SK-N-SH (cell line): ENCODE results near the gene ANP32A. TPM values are rescaled to one million over a fixed set of nuclear protein-coding genes. Genes with fewer than 3 reads are reported as not detected.
A peak's percentile ranks its signal among the peaks of the same experiment; 100 is the strongest.

Experiments used
- CTCF ChIA-PET: fragments of 300-600, 350-600 bp; formaldehyde crosslinking; extraction: SDS; loops from one replicate; lab custom pipeline; 2021; lab: Yijun Ruan, JAX
- POLR2A ChIA-PET: fragments of 350-600 bp; sonication (Branson Sonifier 250); formaldehyde crosslinking; extraction: SDS; loops from one replicate; lab custom pipeline; 2020; ENCODE audit warnings: antibody characterized with exemption, inconsistent platforms; lab: Yijun Ruan, JAX
- DNase-seq: peaks from one replicate; pipeline ENCODE4 v3.0.0; 2012
- H2AFZ ChIP-seq: fragments of 200-600 bp; sonication (generic); 2 replicates; pipeline ENCODE4 v1.8.1; 2016; ENCODE audit warnings: antibody characterized with exemption, mild to moderate bottlenecking, low read depth
- H3F3A ChIP-seq: fragments of 200-600 bp; sonication (generic); replicated peaks from 2 replicates; pipeline ENCODE3; 2016; ENCODE audit warnings: antibody characterized with exemption, mild to moderate bottlenecking; ENCODE audit not compliant: insufficient read depth
- H3K27ac ChIP-seq, 2 experiments: fragments of 200-500 bp in 1 of 2; fragments of 200-600 bp in 1 of 2; sonication (Bioruptor generic) in 1 of 2; sonication (generic), shearing (Covaris generic) in 1 of 2; 2 replicates each; pipeline versions ENCODE4 v1.5.1 to v1.6.1; 2014 to 2016; ENCODE audit warnings: low read depth in 2 of 2, inconsistent platforms in 1 of 2, low read length in 1 of 2, mild to moderate bottlenecking in 1 of 2, mixed read lengths in 1 of 2
- H3K27me3 ChIP-seq: fragments of 200-600 bp; sonication (generic), shearing (Covaris generic); 2 replicates; pipeline ENCODE4 v1.6.1; 2016; ENCODE audit warnings: mixed run types; ENCODE audit not compliant: insufficient read depth
- H3K36me3 ChIP-seq, 2 experiments: fragments of 200-500 bp in 1 of 2; fragments of 200-600 bp in 1 of 2; sonication (Bioruptor generic) in 1 of 2; sonication (generic) in 1 of 2; replicated peaks in 1 of 2; 2 replicates each; pipeline versions ENCODE3 to v1.5.1; 2014 to 2016; ENCODE audit warnings: low read length in 1 of 2, mild to moderate bottlenecking in 1 of 2; ENCODE audit not compliant: insufficient read depth in 2 of 2, control insufficient read depth in 1 of 2
- H3K4me1 ChIP-seq, 2 experiments: fragments of 200-500 bp in 1 of 2; fragments of 200-600 bp in 1 of 2; sonication (Bioruptor generic) in 1 of 2; sonication (generic), shearing (Covaris generic) in 1 of 2; 2 replicates each; pipeline versions ENCODE4 v1.5.1 to v1.6.1; 2014 to 2016; ENCODE audit warnings: low read depth in 1 of 2, low read length in 1 of 2, mixed run types in 1 of 2; ENCODE audit not compliant: insufficient read depth in 2 of 2, control insufficient read depth in 1 of 2
- H3K4me2 ChIP-seq: fragments of 200-600 bp; sonication (generic), shearing (Covaris generic); 2 replicates; pipeline ENCODE4 v1.6.1; 2017; ENCODE audit warnings: mixed run types
- H3K4me3 ChIP-seq, 2 experiments: fragments of 200-500 bp in 1 of 2; fragments of 200-600 bp in 1 of 2; sonication (Bioruptor generic) in 1 of 2; sonication (generic), shearing (Covaris generic) in 1 of 2; 2 replicates each; pipeline versions ENCODE4 v1.5.1 to v1.8.1; 2014 to 2016; ENCODE audit warnings: low read depth in 2 of 2, inconsistent platforms in 1 of 2, low read length in 1 of 2, mild to moderate bottlenecking in 1 of 2, mixed read lengths in 1 of 2, moderate library complexity in 1 of 2
- H3K79me2 ChIP-seq: fragments of 200-600 bp; sonication (generic); 2 replicates; pipeline ENCODE4 v1.8.1; 2017; ENCODE audit warnings: mild to moderate bottlenecking; ENCODE audit not compliant: insufficient read depth
- H3K9ac ChIP-seq: fragments of 200-600 bp; sonication (generic); 2 replicates; pipeline ENCODE4 v1.6.1; 2017; ENCODE audit warnings: mixed run types
- H3K9me2 ChIP-seq: fragments of 200-600 bp; sonication (generic); 2 replicates; pipeline ENCODE4 v1.6.1; 2017; ENCODE audit warnings: mixed run types
- H3K9me3 ChIP-seq: fragments of 200-600 bp; sonication (generic); 2 replicates; pipeline ENCODE4 v1.6.1; 2017; ENCODE audit warnings: mixed run types, mild to moderate bottlenecking, moderate library complexity
- H4K20me1 ChIP-seq: fragments of 200-600 bp; sonication (generic); 2 replicates; pipeline ENCODE4 v1.6.1; 2017; ENCODE audit warnings: mild to moderate bottlenecking, mixed run types; ENCODE audit not compliant: insufficient read depth
- CHD2 ChIP-seq: fragments of 150-350 bp; IDR thresholded peaks from 2 replicates; pipeline ENCODE4 v1.6.1; 2018; ENCODE audit warnings: low read length; ENCODE audit not compliant: partially characterized antibody
- EP300 ChIP-seq, 2 experiments: IDR thresholded peaks; 2 replicates each; pipeline versions ENCODE4 v1.4.0 to v1.6.1; 2012; ENCODE audit warnings: borderline replicate concordance in 1 of 2, low read depth in 1 of 2, low read length in 1 of 2
- EZH2phosphoT487 ChIP-seq: fragments of 200-600 bp; sonication (generic); IDR thresholded peaks from 2 replicates; pipeline ENCODE4 v1.6.1; 2017; ENCODE audit warnings: low read depth, mixed run types, mild to moderate bottlenecking, antibody characterized with exemption, moderate library complexity, borderline replicate concordance
- FOSL2 ChIP-seq: IDR thresholded peaks from 2 replicates; pipeline ENCODE4 v1.4.0; 2012; ENCODE audit warnings: low read depth, mild to moderate bottlenecking, moderate library complexity, borderline replicate concordance
- FOXJ3 ChIP-seq: sonication (generic); formaldehyde crosslinking; IDR thresholded peaks from 2 replicates; pipeline ENCODE4 v1.5.1; 2020; ENCODE audit warnings: mild to moderate bottlenecking, missing genetic modification reagents
- GABPA ChIP-seq: IDR thresholded peaks from 2 replicates; pipeline ENCODE4 v1.4.0; 2012; ENCODE audit warnings: low read depth, mild to moderate bottlenecking
- JUND ChIP-seq: IDR thresholded peaks from 2 replicates; pipeline ENCODE4 v1.4.0; 2012
- MEF2A ChIP-seq: IDR thresholded peaks from 2 replicates; pipeline ENCODE4 v1.4.0; 2012; ENCODE audit warnings: low read depth, borderline replicate concordance
- MXI1 ChIP-seq: IDR thresholded peaks from 2 replicates; pipeline ENCODE4 v1.6.1; 2012; ENCODE audit warnings: mild to moderate bottlenecking, low read depth, low read length, improper control_type of control experiment
- NRF1 ChIP-seq: IDR thresholded peaks from 2 replicates; pipeline ENCODE4 v1.6.1; 2012; ENCODE audit warnings: low read depth, mild to moderate bottlenecking, low read length
- POLR2AphosphoS5 ChIP-seq: IDR thresholded peaks from 2 replicates; pipeline ENCODE4 v1.6.1; 2012; ENCODE audit warnings: low read depth, low read length
- RAD21 ChIP-seq: IDR thresholded peaks from 2 replicates; pipeline ENCODE4 v1.6.1; 2012; ENCODE audit warnings: mild to moderate bottlenecking, low read length
- RCOR1 ChIP-seq: fragments of 150-350 bp; IDR thresholded peaks from 2 replicates; pipeline ENCODE4 v1.6.1; 2017; ENCODE audit warnings: antibody characterized with exemption, low read length
- RFX5 ChIP-seq: IDR thresholded peaks from 2 replicates; pipeline ENCODE4 v1.6.1; 2012; ENCODE audit warnings: mild to moderate bottlenecking, improper control_type of control experiment, low read length
- RXRA ChIP-seq: IDR thresholded peaks from 2 replicates; pipeline ENCODE4 v1.4.0; 2012; ENCODE audit warnings: low read depth, mild to moderate bottlenecking, borderline replicate concordance
- SIN3A ChIP-seq: IDR thresholded peaks from 2 replicates; pipeline ENCODE4 v1.6.1; 2012; ENCODE audit warnings: low read depth, mild to moderate bottlenecking, low read length, moderate library complexity, borderline replicate concordance
- SMC3 ChIP-seq: IDR thresholded peaks from 2 replicates; pipeline ENCODE4 v1.6.1; 2012; ENCODE audit warnings: low read depth, low read length, improper control_type of control experiment
- TCF12 ChIP-seq: IDR thresholded peaks from 2 replicates; pipeline ENCODE4 v1.4.0; 2012
- WGBS: methylation state at CpG from one replicate; pipeline ENCODE4 v1.1.6; 2017; ENCODE audit warnings: low lambda C conversion rate; 5-methylcytosine and 5-hydroxymethylcytosine counted together
- polyA plus RNA-seq, 3 experiments: library from polyadenylated mRNA; depleted of rRNA; stranded (reverse); fragments of >200 nt; gene quantifications; 2 replicates each; pipeline ENCODE4 v1.2.3, GENCODE V29; 2012
- TF ChIP-seq, protein P1 (sequence below): IDR thresholded peaks from 2 replicates; pipeline ENCODE4 v1.4.0; 2012; ENCODE audit warnings: low read depth, borderline replicate concordance
- TF ChIP-seq, protein P2 (sequence below): IDR thresholded peaks from 2 replicates; pipeline ENCODE4; 2012
- TF ChIP-seq, protein P3 (sequence below): fragments of 200-600 bp; sonication (generic); IDR thresholded peaks from 2 replicates; pipeline ENCODE4 v1.6.1; 2017; ENCODE audit warnings: antibody characterized with exemption, mild to moderate bottlenecking, moderate library complexity

ANP32A gene
- polyA plus RNA-seq, 1 of the 3 experiments (the other 2 are of a cell fraction), result 58.4 TPM

DNA sequence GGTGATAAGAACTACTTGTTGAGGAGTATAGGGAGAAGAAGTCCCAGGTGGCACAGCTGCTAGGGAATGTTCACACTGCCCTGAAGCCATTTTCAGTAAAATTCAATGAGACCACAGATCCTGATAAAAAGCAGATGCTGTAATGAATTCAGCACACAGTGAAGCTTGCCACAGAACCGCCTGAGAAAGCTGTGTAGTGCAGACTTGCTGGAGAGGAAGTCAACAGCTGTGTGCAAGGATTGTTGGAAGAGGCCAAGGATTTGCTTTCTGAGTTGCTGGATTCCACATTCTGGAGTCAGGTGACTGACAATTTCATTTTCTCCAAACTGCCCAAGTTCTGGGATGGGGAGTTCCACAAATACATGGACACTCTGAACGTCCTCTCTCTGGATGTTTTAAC is 70.9 kb downstream of the ANP32A start:
- Histone ChIP-seq H3K9me3 (no peaks in the 10 kb centered on the region), H3F3A (no peaks in the 10 kb centered on the region), H3K4me2 (no peak overlapping the region), H4K20me1 (no peaks in the 10 kb centered on the region), H3K36me3 (no peaks in the 10 kb centered on the region), H3K79me2 (no peaks in the 10 kb centered on the region), H3K4me1 (peaks cover 0 to 3% of the 10 kb centered on the region in 2 experiments; a peak in 1 of 4 replicates), H3K9me2 (no peaks in the 10 kb centered on the region), H3K27ac (no peak overlapping the region), H2AFZ (no peak overlapping the region)
- WGBS, result 17% methylated on average over 2 of the region's 2 CpGs
- DNase-seq, result peak; percentile 62
- CTCF ChIA-PET, result interaction anchor here (0.6 to 1.7 kb wide), 3 partner anchors 12 to 126 kb away, joined by 3 to 9 read pairs (median 3); no protein-coding TSS in a partner anchor
- no peak for TF ChIP-seq EZH2phosphoT487
- no peak for TF ChIP-seq CHD2
- TF ChIP-seq MEF2A, result no peak
- TF ChIP-seq JUND, result no peak
- TF ChIP-seq RCOR1, result peak; percentile 99
- TF ChIP-seq, protein P1, sequence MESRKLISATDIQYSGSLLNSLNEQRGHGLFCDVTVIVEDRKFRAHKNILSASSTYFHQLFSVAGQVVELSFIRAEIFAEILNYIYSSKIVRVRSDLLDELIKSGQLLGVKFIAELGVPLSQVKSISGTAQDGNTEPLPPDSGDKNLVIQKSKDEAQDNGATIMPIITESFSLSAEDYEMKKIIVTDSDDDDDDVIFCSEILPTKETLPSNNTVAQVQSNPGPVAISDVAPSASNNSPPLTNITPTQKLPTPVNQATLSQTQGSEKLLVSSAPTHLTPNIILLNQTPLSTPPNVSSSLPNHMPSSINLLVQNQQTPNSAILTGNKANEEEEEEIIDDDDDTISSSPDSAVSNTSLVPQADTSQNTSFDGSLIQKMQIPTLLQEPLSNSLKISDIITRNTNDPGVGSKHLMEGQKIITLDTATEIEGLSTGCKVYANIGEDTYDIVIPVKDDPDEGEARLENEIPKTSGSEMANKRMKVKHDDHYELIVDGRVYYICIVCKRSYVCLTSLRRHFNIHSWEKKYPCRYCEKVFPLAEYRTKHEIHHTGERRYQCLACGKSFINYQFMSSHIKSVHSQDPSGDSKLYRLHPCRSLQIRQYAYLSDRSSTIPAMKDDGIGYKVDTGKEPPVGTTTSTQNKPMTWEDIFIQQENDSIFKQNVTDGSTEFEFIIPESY, result no peak
- TF ChIP-seq RFX5, result no peak
- TF ChIP-seq, protein P2, sequence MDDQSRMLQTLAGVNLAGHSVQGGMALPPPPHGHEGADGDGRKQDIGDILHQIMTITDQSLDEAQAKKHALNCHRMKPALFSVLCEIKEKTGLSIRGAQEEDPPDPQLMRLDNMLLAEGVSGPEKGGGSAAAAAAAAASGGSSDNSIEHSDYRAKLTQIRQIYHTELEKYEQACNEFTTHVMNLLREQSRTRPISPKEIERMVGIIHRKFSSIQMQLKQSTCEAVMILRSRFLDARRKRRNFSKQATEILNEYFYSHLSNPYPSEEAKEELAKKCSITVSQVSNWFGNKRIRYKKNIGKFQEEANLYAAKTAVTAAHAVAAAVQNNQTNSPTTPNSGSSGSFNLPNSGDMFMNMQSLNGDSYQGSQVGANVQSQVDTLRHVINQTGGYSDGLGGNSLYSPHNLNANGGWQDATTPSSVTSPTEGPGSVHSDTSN, result no peak
- peak in 1 of 2 experiments; percentile 62; a peak in 1 of 4 replicates for TF ChIP-seq EP300 (IDR thresholded peaks at IDR 0.05; ENCODE audit: borderline replicate concordance in 1 of 2, low read depth in 1 of 2, low read length in 1 of 2)
- TF ChIP-seq POLR2AphosphoS5, result no peak
- no peak for TF ChIP-seq RXRA
- no peak for TF ChIP-seq NRF1
- TF ChIP-seq SIN3A, result no peak
- TF ChIP-seq GABPA, result no peak
- TF ChIP-seq FOSL2, result no peak
- peak; percentile 46; the same call in 1 of the 2 replicates for TF ChIP-seq TCF12
- TF ChIP-seq SMC3, result no peak
- TF ChIP-seq, protein P3, sequence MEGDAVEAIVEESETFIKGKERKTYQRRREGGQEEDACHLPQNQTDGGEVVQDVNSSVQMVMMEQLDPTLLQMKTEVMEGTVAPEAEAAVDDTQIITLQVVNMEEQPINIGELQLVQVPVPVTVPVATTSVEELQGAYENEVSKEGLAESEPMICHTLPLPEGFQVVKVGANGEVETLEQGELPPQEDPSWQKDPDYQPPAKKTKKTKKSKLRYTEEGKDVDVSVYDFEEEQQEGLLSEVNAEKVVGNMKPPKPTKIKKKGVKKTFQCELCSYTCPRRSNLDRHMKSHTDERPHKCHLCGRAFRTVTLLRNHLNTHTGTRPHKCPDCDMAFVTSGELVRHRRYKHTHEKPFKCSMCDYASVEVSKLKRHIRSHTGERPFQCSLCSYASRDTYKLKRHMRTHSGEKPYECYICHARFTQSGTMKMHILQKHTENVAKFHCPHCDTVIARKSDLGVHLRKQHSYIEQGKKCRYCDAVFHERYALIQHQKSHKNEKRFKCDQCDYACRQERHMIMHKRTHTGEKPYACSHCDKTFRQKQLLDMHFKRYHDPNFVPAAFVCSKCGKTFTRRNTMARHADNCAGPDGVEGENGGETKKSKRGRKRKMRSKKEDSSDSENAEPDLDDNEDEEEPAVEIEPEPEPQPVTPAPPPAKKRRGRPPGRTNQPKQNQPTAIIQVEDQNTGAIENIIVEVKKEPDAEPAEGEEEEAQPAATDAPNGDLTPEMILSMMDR, result no peak
- TF ChIP-seq RAD21, result no peak
- no peak for TF ChIP-seq FOXJ3 (CRISPR knock-in tag)
- no peak for TF ChIP-seq MXI1
- TF ChIP-seq, all 33 proteins: peak for 3
- H3K27me3 ChIP-seq, result no peaks in the 10 kb centered on the region; the same call in 1 of the 2 replicates
- POLR2A ChIA-PET, result no interaction called here
- no peak overlapping the region for H3K4me3 ChIP-seq
- H3K9ac ChIP-seq, result no peak overlapping the region
